Thymus (tissue), 11 donors: Measurements from ENCODE around the gene SP110. TPM values are rescaled to one million over a fixed set of nuclear protein-coding genes. Genes with fewer than 3 reads are reported as not detected.

Experiments used
- DNase-seq, 9 donors: peaks; one replicate each; pipeline ENCODE4 v3.0.0-alpha.2; 2013; ENCODE audit warnings: low spot score in 9 of 9, low read depth in 6 of 9, missing footprints in 1 of 9
- H3K27ac ChIP-seq, 2 donors: one replicate each; pipeline ENCODE4 v1.5.1; 2013; ENCODE audit warnings: control low read depth in 1 of 2, low read depth in 1 of 2, low read length in 1 of 2, mild to moderate bottlenecking in 1 of 2, moderate library complexity in 1 of 2
- H3K27me3 ChIP-seq, 2 donors: one replicate each; pipeline ENCODE4 v1.5.1; 2013; ENCODE audit warnings: low read length in 1 of 2; ENCODE audit not compliant: control insufficient read depth in 2 of 2, insufficient read depth in 1 of 2
- H3K36me3 ChIP-seq, 2 donors: one replicate each; pipeline ENCODE4 v1.5.1; 2013; ENCODE audit warnings: low read length in 1 of 2, mild to moderate bottlenecking in 1 of 2, moderate library complexity in 1 of 2; ENCODE audit not compliant: control insufficient read depth in 2 of 2, insufficient read depth in 2 of 2
- H3K4me1 ChIP-seq, 2 donors: one replicate each; pipeline ENCODE4 v1.5.1; 2013; ENCODE audit warnings: low read length in 2 of 2; ENCODE audit not compliant: control insufficient read depth in 2 of 2, insufficient read depth in 2 of 2
- H3K4me3 ChIP-seq, 2 donors: one replicate each; pipeline ENCODE4 v1.5.1; 2013; ENCODE audit warnings: low read length in 2 of 2, control low read depth in 1 of 2, mild to moderate bottlenecking in 1 of 2
- H3K9me3 ChIP-seq, 2 donors: one replicate each; pipeline ENCODE4 v1.5.1; 2013; ENCODE audit warnings: low read length in 1 of 2, mild to moderate bottlenecking in 1 of 2; ENCODE audit not compliant: control insufficient read depth in 2 of 2, insufficient read depth in 1 of 2
- WGBS: extraction: QIAGEN DNeasy Blood & Tissue Kit; methylation state at CpG from one replicate; pipeline ENCODE4 v1.1.7; 2013; 5-methylcytosine and 5-hydroxymethylcytosine counted together
- polyA plus RNA-seq: library from polyadenylated mRNA; stranded (reverse); fragments of 200-250 nt; gene quantifications from one replicate; pipeline ENCODE4 v1.2.3, GENCODE V29; 2013
- total RNA-seq: library from RNA; stranded (reverse); fragments of 120-200 nt; gene quantifications from one replicate; pipeline ENCODE4 v1.2.4, GENCODE V29; 2013
- donor health status: healthy.

SP110 gene
- total and polyA plus RNA-seq, 2 donors = 42.8 to 50.1 TPM

- 96% methylated on average over 3 of the region's 3 CpGs for WGBS
- no peaks in the 10 kb centered on the region for H3K9me3 ChIP-seq
- H3K4me3 ChIP-seq = no peak overlapping the region
- no peaks in the 10 kb centered on the region for H3K36me3 ChIP-seq
- H3K4me1 ChIP-seq = peaks cover 0 to 4% of the 10 kb centered on the region in 2 donors
- DNase-seq = no peak
- H3K27ac ChIP-seq = no peak overlapping the region
- peaks cover 0 to 5% of the 10 kb centered on the region in 2 donors for H3K27me3 ChIP-seq
These were observed 37.0 kb upstream of the SP110 start for GRCh38 chr2:230256733-230257332.

- 98% methylated on average over 4 of the region's 4 CpGs for WGBS
- H3K4me1 ChIP-seq = peaks cover 0 to 4% of the 10 kb centered on the region in 2 donors
These were observed 34.5 kb upstream of the SP110 start for GRCh38 chr2:230254152-230254881.

GRCh38 chr2:230250231-230250630 is 30.4 kb upstream of the SP110 start:
- Histone ChIP-seq H3K9me3 (no peaks in the 10 kb centered on the region), H3K4me3 (no peak overlapping the region), H3K27me3 (peaks cover 0 to 5% of the 10 kb centered on the region in 2 donors), H3K4me1 (peaks cover 0 to 4% of the 10 kb centered on the region in 2 donors), H3K36me3 (no peaks in the 10 kb centered on the region), H3K27ac (no peak overlapping the region)
- DNase-seq = no peak
- WGBS = 97% methylated on average over 2 of the region's 2 CpGs

More at GRCh38 chr2:230254152-230254881, 34.5 kb upstream of the SP110 start:
- DNase-seq = peak in 2 of 9 donors; percentile 9 to 31
- no peak overlapping the region for H3K27ac ChIP-seq
- no peak overlapping the region for H3K4me3 ChIP-seq
- H3K9me3 ChIP-seq = no peaks in the 10 kb centered on the region
- H3K36me3 ChIP-seq = no peaks in the 10 kb centered on the region
- H3K27me3 ChIP-seq = peaks cover 0 to 5% of the 10 kb centered on the region in 2 donors

GRCh38 chr2:230246206-230246605 is 26.4 kb upstream of the SP110 start:
- no peaks in the 10 kb centered on the region for H3K27me3 ChIP-seq
- no peak overlapping the region for H3K4me3 ChIP-seq
- H3K36me3 ChIP-seq = no peaks in the 10 kb centered on the region
- 93% methylated on average over 3 of the region's 3 CpGs for WGBS
- no peaks in the 10 kb centered on the region for H3K9me3 ChIP-seq
- H3K27ac ChIP-seq = no peak overlapping the region
- no peaks in the 10 kb centered on the region for H3K4me1 ChIP-seq
- no peak for DNase-seq

GRCh38 chr2:230244211-230244610 is 24.4 kb upstream of the SP110 start:
- H3K27me3 ChIP-seq = no peaks in the 10 kb centered on the region
- H3K27ac ChIP-seq = no peak overlapping the region
- H3K36me3 ChIP-seq = no peaks in the 10 kb centered on the region
- H3K9me3 ChIP-seq = no peaks in the 10 kb centered on the region
- DNase-seq = no peak
- no peaks in the 10 kb centered on the region for H3K4me1 ChIP-seq
- H3K4me3 ChIP-seq = no peak overlapping the region
- 100% methylated on average over 2 of the region's 2 CpGs for WGBS

GRCh38 chr2:230234845-230235244 is 15.1 kb upstream of the SP110 start:
- Histone ChIP-seq H3K4me1 (no peaks in the 10 kb centered on the region), H3K36me3 (no peaks in the 10 kb centered on the region), H3K4me3 (no peak overlapping the region), H3K27ac (no peak overlapping the region), H3K27me3 (no peaks in the 10 kb centered on the region), H3K9me3 (no peaks in the 10 kb centered on the region)
- WGBS = 93% methylated on average over 3 of the region's 3 CpGs
- DNase-seq = no peak

- Histone ChIP-seq H3K9me3 (no peaks in the 10 kb centered on the region), H3K27ac (no peak overlapping the region), H3K4me1 (no peaks in the 10 kb centered on the region), H3K27me3 (no peaks in the 10 kb centered on the region), H3K36me3 (no peaks in the 10 kb centered on the region), H3K4me3 (no peak overlapping the region)
- no peak for DNase-seq
- WGBS = 90% methylated on average over 3 of the region's 3 CpGs
These were observed 14.4 kb upstream of the SP110 start for GRCh38 chr2:230234122-230234722.

- 65% methylated on average over 3 of the region's 3 CpGs for WGBS
- no peak for DNase-seq
- Histone ChIP-seq H3K9me3 (no peaks in the 10 kb centered on the region), H3K27me3 (no peaks in the 10 kb centered on the region), H3K27ac (no peak overlapping the region), H3K4me3 (no peak overlapping the region), H3K4me1 (no peaks in the 10 kb centered on the region), H3K36me3 (no peaks in the 10 kb centered on the region)
These were observed 11.5 kb upstream of the SP110 start for GRCh38 chr2:230231251-230231650.

GRCh38 chr2:230230496-230231200 is 10.9 kb upstream of the SP110 start:
- DNase-seq = no peak
- no peaks in the 10 kb centered on the region for H3K4me1 ChIP-seq
- H3K27me3 ChIP-seq = no peaks in the 10 kb centered on the region
- whole genome bisulfite sequencing = 93% methylated on average over 2 of the region's 2 CpGs
- H3K36me3 ChIP-seq = no peaks in the 10 kb centered on the region
- no peak overlapping the region for H3K4me3 ChIP-seq
- H3K27ac ChIP-seq = no peak overlapping the region
- H3K9me3 ChIP-seq = no peaks in the 10 kb centered on the region
